RPMI8226 (cell line): ENCODE data around the gene GSN.

Experiments used
- DNase-seq: peaks from one replicate; pipeline ENCODE4 v3.0.0-alpha.2; 2015

GSN gene

GRCh38 chr9:121358751-121359150 is 90.8 kb downstream of the GSN start:
- DNase-seq: no peak

GRCh38 chr9:121359351-121360294 is 91.7 kb downstream of the GSN start:
- peak; percentile 64 for DNase-seq

- no peak for DNase-seq
These were observed 92.8 kb downstream of the GSN start for GRCh38 chr9:121360601-121361374.

GRCh38 chr9:121362813-121363621 is 95.1 kb downstream of the GSN start:
- DNase-seq: no peak

GRCh38 chr9:121363622-121363961 is 95.6 kb downstream of the GSN start:
- no peak for DNase-seq

GRCh38 chr9:121364077-121364476 is 96.1 kb downstream of the GSN start:
- no peak for DNase-seq

- DNase-seq: no peak
These were observed 96.9 kb downstream of the GSN start for GRCh38 chr9:121364886-121365285.

- no peak for DNase-seq
These were observed 97.6 kb downstream of the GSN start for GRCh38 chr9:121365564-121365963.

- no peak for DNase-seq
These were observed 98.7 kb downstream of the GSN start for GRCh38 chr9:121366611-121367192.

- no peak for DNase-seq
These were observed 99.6 kb downstream of the GSN start for GRCh38 chr9:121367306-121368137.

GRCh38 chr9:121368138-121368522 is 100.2 kb downstream of the GSN start:
- DNase-seq: no peak

GRCh38 chr9:121368745-121369144 is 100.8 kb downstream of the GSN start:
- no peak for DNase-seq

GRCh38 chr9:121369595-121370265 is 101.8 kb downstream of the GSN start, which contains the start of gene STOM:
Gene STOM, minus strand, starts transcription at chr9:121370250. Its CDS starts 63 bp downstream, at chr9:121370187.
- DNase-seq: peak; percentile 92

- no peak for DNase-seq
These were observed 103.6 kb downstream of the GSN start for GRCh38 chr9:121371495-121372061.

GRCh38 chr9:121372239-121373010 is 104.5 kb downstream of the GSN start:
- no peak for DNase-seq

GRCh38 chr9:121373011-121373729 is 105.2 kb downstream of the GSN start:
- DNase-seq: no peak

- no peak for DNase-seq
These were observed 108.4 kb downstream of the GSN start for GRCh38 chr9:121376214-121376830.

- DNase-seq: no peak
These were observed 112.9 kb downstream of the GSN start for GRCh38 chr9:121380846-121381245.
